HL-60 (cell line): Measurements from ENCODE around the gene TMOD2.

Experiments used
- DNase-seq, 2 experiments: peaks; one replicate each; pipeline ENCODE4 v3.0.0-alpha.2; 2010 to 2020; ENCODE audit warnings: low read depth in 1 of 2, low spot score in 1 of 2
- H3K27ac ChIP-seq: fragments of 250-450 bp; sonication (Bioruptor Pico); replicated peaks from 2 replicates; pipeline ENCODE4 v1.5.1; 2020; ENCODE audit warnings: mild to moderate bottlenecking, moderate library complexity
- H3K27me3 ChIP-seq: fragments of 250-450 bp; sonication (Bioruptor Pico); 2 replicates; pipeline ENCODE4 v1.5.1; 2021; ENCODE audit warnings: mild to moderate bottlenecking, moderate library complexity; ENCODE audit not compliant: insufficient read depth, poor library complexity, severe bottlenecking
- H3K4me3 ChIP-seq: replicated peaks from 2 replicates; pipeline ENCODE4 v1.5.1; 2011; ENCODE audit warnings: mild to moderate bottlenecking, control low read depth, low read length; ENCODE audit not compliant: insufficient read depth
- GABPA ChIP-seq: IDR thresholded peaks from 2 replicates; pipeline ENCODE4 v1.6.1; 2012; ENCODE audit warnings: low read depth
- POLR2AphosphoS5 ChIP-seq: IDR thresholded peaks from 2 replicates; pipeline ENCODE4 v1.6.1; 2012; ENCODE audit warnings: low read depth
- REST ChIP-seq: IDR thresholded peaks from 2 replicates; pipeline ENCODE4 v1.6.1; 2012; ENCODE audit warnings: low read depth; ENCODE audit not compliant: insufficient replicate concordance
- SPI1 ChIP-seq: IDR thresholded peaks from 2 replicates; pipeline ENCODE4 v1.6.1; 2012; ENCODE audit warnings: low read depth, mild to moderate bottlenecking, borderline replicate concordance
- TF ChIP-seq, protein P1 (sequence below): IDR thresholded peaks from one replicate; pipeline ENCODE4 v1.5.1; 2011; ENCODE audit warnings: low read length, control low read depth, inconsistent platforms; ENCODE audit not compliant: insufficient read depth

TMOD2 gene

GRCh38 chr15:51714162-51714561 is 37.2 kb upstream of the TMOD2 start:
- H3K27ac ChIP-seq, result no peak overlapping the region

DNA sequence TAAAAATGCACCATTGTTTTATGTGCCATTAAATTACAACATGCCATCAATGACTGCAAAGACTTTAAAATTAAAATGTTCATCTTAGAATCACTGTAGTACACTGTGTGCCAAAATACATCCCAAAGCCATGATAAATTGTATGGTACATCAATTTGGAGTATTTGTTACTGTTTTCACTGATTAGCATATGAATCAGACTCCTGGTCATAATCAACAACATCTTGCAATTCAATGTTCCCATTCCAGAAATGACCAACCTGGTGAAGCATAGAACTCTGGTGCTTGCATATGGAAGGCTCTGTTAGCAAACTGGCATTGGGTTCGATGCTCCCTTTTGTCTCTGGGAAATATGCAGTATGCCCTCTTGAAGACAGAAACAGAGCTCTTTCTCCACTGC is 36.5 kb upstream of the TMOD2 start:
- no peak for TF ChIP-seq GABPA
- TF ChIP-seq POLR2AphosphoS5, result no peak
- TF ChIP-seq SPI1, result no peak
- TF ChIP-seq, protein P1, sequence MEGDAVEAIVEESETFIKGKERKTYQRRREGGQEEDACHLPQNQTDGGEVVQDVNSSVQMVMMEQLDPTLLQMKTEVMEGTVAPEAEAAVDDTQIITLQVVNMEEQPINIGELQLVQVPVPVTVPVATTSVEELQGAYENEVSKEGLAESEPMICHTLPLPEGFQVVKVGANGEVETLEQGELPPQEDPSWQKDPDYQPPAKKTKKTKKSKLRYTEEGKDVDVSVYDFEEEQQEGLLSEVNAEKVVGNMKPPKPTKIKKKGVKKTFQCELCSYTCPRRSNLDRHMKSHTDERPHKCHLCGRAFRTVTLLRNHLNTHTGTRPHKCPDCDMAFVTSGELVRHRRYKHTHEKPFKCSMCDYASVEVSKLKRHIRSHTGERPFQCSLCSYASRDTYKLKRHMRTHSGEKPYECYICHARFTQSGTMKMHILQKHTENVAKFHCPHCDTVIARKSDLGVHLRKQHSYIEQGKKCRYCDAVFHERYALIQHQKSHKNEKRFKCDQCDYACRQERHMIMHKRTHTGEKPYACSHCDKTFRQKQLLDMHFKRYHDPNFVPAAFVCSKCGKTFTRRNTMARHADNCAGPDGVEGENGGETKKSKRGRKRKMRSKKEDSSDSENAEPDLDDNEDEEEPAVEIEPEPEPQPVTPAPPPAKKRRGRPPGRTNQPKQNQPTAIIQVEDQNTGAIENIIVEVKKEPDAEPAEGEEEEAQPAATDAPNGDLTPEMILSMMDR, result no peak
- no peak for TF ChIP-seq REST
- no peak overlapping the region for H3K27ac ChIP-seq
- no peak overlapping the region for H3K4me3 ChIP-seq
- no peaks in the 10 kb centered on the region for H3K27me3 ChIP-seq
- no peak for DNase-seq

More at GRCh38 chr15:51714162-51714561, 37.2 kb upstream of the TMOD2 start:
- Histone ChIP-seq H3K27me3 (no peaks in the 10 kb centered on the region), H3K4me3 (no peak overlapping the region)
- TF ChIP-seq GABPA (no peak), POLR2AphosphoS5 (no peak), SPI1 (no peak), REST (no peak)
- TF ChIP-seq, protein P1, result no peak
- DNase-seq, result no peak

DNA sequence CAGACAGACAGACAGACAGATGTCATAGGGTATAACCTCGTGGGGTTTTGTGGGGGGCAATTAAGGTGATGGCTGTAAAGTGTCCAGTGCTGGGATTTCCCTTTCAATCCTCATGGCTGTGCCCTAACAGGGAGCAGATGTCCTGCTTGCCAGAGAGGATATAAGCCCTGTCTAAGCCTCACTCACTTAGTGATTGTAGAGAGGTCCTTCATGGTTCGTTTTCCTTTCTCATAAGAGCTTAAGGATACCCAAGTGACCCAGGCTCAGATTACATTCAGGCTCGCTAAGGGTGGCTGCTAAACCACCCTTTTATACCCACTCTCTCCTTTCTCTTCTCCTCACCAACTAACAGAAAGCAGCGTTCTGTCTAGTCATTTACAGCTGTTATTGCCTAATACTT is 33.2 kb upstream of the TMOD2 start:
- Histone ChIP-seq H3K27ac (no peak overlapping the region), H3K27me3 (no peaks in the 10 kb centered on the region), H3K4me3 (no peak overlapping the region)
- DNase-seq, result no peak
- TF ChIP-seq, protein P1, result no peak
- TF ChIP-seq SPI1 (no peak), REST (no peak), GABPA (no peak), POLR2AphosphoS5 (no peak)
